Neuronal stem cell (in vitro differentiated cells): ENCODE measurements around the gene INO80D.
"Not testable (repeated sequence)": the region's sequence is repeated elsewhere in the genome, so short reads cannot be mapped to it uniquely, and the experiment has no call there.

Source experiments
- DNase-seq: peaks from one replicate; pipeline ENCODE4 v3.0.0-alpha.2; 2013; ENCODE audit warnings: low spot score
- H2AFZ ChIP-seq: one replicate; pipeline ENCODE4 v1.6.1; 2013; ENCODE audit warnings: mild to moderate bottlenecking, low read length, inconsistent platforms
- H2AK5ac ChIP-seq: 2 replicates; pipeline ENCODE4 v1.6.1; 2013; ENCODE audit warnings: low read depth, mild to moderate bottlenecking, inconsistent platforms, low read length, moderate library complexity, mixed read lengths
- H2BK120ac ChIP-seq: 2 replicates; pipeline ENCODE4 v1.6.1; 2013; ENCODE audit warnings: low read depth, mild to moderate bottlenecking, inconsistent platforms, low read length, moderate library complexity, mixed read lengths
- H2BK12ac ChIP-seq: one replicate; pipeline ENCODE4 v1.6.1; 2013; ENCODE audit warnings: low read length, inconsistent platforms
- H2BK15ac ChIP-seq: 2 replicates; pipeline ENCODE4 v1.6.1; 2013; ENCODE audit warnings: mild to moderate bottlenecking, low read length, inconsistent platforms, mixed read lengths
- H2BK5ac ChIP-seq: one replicate; pipeline ENCODE4 v1.6.1; 2013; ENCODE audit warnings: inconsistent platforms, mild to moderate bottlenecking, low read length, moderate library complexity
- H3K14ac ChIP-seq: one replicate; pipeline ENCODE4 v1.6.1; 2013; ENCODE audit warnings: low read length, inconsistent platforms
- H3K18ac ChIP-seq: 2 replicates; pipeline ENCODE4 v1.6.1; 2013; ENCODE audit warnings: low read length, inconsistent platforms
- H3K23ac ChIP-seq: 2 replicates; pipeline ENCODE4 v1.6.1; 2013; ENCODE audit warnings: low read depth, mild to moderate bottlenecking, mixed read lengths, low read length, inconsistent platforms; ENCODE audit not compliant: poor library complexity
- H3K27ac ChIP-seq: replicated peaks from 3 replicates; pipeline ENCODE4 v1.5.1; 2013; ENCODE audit warnings: low read length, inconsistent platforms
- H3K27me3 ChIP-seq, 3 experiments: 2 replicates each; pipeline ENCODE4 v1.6.1; 2013; ENCODE audit warnings: low read length in 3 of 3, mild to moderate bottlenecking in 2 of 3, inconsistent platforms in 1 of 3, low read depth in 1 of 3, mixed read lengths in 1 of 3, moderate library complexity in 1 of 3; ENCODE audit not compliant: control insufficient read depth in 3 of 3, insufficient read depth in 3 of 3
- H3K36me3 ChIP-seq, 2 donors: replicated peaks in 1 of 2; 2 replicates each; pipeline ENCODE4 v1.6.1; 2013; ENCODE audit warnings: low read length in 2 of 2; ENCODE audit not compliant: control insufficient read depth in 2 of 2, insufficient read depth in 2 of 2
- H3K4ac ChIP-seq: 2 replicates; pipeline ENCODE4 v1.6.1; 2013; ENCODE audit warnings: inconsistent platforms, mild to moderate bottlenecking, low read length, moderate library complexity
- H3K4me1 ChIP-seq, 2 donors: 1 replicate in 1 of 2; 2 replicates in 1 of 2; pipeline ENCODE4 v1.6.1; 2013; ENCODE audit warnings: low read length in 2 of 2, low read depth in 1 of 2; ENCODE audit not compliant: control insufficient read depth in 2 of 2, insufficient read depth in 1 of 2
- H3K4me2 ChIP-seq: one replicate; pipeline ENCODE4 v1.6.1; 2013; ENCODE audit warnings: mild to moderate bottlenecking, low read length, inconsistent platforms; ENCODE audit not compliant: insufficient read depth, poor library complexity, severe bottlenecking
- H3K4me3 ChIP-seq, 2 donors: 2 replicates each; pipeline ENCODE4 v1.5.1; 2013; ENCODE audit warnings: low read length in 2 of 2, mild to moderate bottlenecking in 2 of 2, inconsistent platforms in 1 of 2, moderate library complexity in 1 of 2
- H3K79me1 ChIP-seq: one replicate; pipeline ENCODE4 v1.6.1; 2013; ENCODE audit warnings: low read depth, mild to moderate bottlenecking, inconsistent platforms, low read length, moderate library complexity
- H3K9ac ChIP-seq: one replicate; pipeline ENCODE4 v1.6.1; 2013; ENCODE audit warnings: mild to moderate bottlenecking, low read depth, low read length, inconsistent platforms; ENCODE audit not compliant: poor library complexity
- H3K9me3 ChIP-seq, 2 donors: replicated peaks in 1 of 2; 2 replicates each; pipeline versions ENCODE3 to v1.6.1; 2013; ENCODE audit warnings: low read length in 2 of 2, mild to moderate bottlenecking in 2 of 2, inconsistent platforms in 1 of 2, low read depth in 1 of 2, mixed read lengths in 1 of 2, moderate library complexity in 1 of 2; ENCODE audit not compliant: control insufficient read depth in 2 of 2, insufficient read depth in 1 of 2
- H4K8ac ChIP-seq: one replicate; pipeline ENCODE4 v1.6.1; 2013; ENCODE audit warnings: low read depth, mild to moderate bottlenecking, inconsistent platforms, low read length, moderate library complexity
- H4K91ac ChIP-seq: one replicate; pipeline ENCODE4 v1.6.1; 2013; ENCODE audit warnings: low read length, low read depth, mild to moderate bottlenecking, inconsistent platforms; ENCODE audit not compliant: poor library complexity
- WGBS, 2 donors: extraction: QIAGEN DNeasy Blood & Tissue Kit; methylation state at CpG; one replicate each; pipeline ENCODE4 v1.1.7; 2013; ENCODE audit warnings: missing lambda C conversion rate in 2 of 2, mixed read lengths in 1 of 2; ENCODE audit not compliant: insufficient read length in 2 of 2, insufficient replicate concordance in 1 of 2; ENCODE audit errors: extremely low coverage in 2 of 2; 5-methylcytosine and 5-hydroxymethylcytosine counted together

INO80D gene

GRCh38 chr2:205988274-205988673 is 97.7 kb downstream of the INO80D start:
- Histone ChIP-seq H3K18ac (no peak overlapping the region), H4K91ac (no peak overlapping the region), H3K4me1 (peaks cover 0 to 5% of the 10 kb centered on the region in 2 donors), H2AK5ac (no peak overlapping the region), H2BK15ac (no peak overlapping the region), H3K4ac (no peak overlapping the region), H4K8ac (no peak overlapping the region), H3K27me3 (no peaks in the 10 kb centered on the region), H2BK120ac (no peak overlapping the region), H3K9ac (no peak overlapping the region), H3K27ac (no peak overlapping the region), H3K4me3 (no peak overlapping the region), H3K23ac (no peak overlapping the region), H3K14ac (no peak overlapping the region), H2AFZ (no peak overlapping the region), H3K4me2 (no peak overlapping the region), H3K79me1 (no peaks in the 10 kb centered on the region), H2BK5ac (no peak overlapping the region), H2BK12ac (no peak overlapping the region), H3K36me3 (peaks cover 0 to 3% of the 10 kb centered on the region in 2 donors), H3K9me3 (no peaks in the 10 kb centered on the region)
- DNase-seq = no peak
- whole genome bisulfite sequencing, 2 donors = no CpG with 5 or more reads among the region's 6 CpGs

- not testable (repeated sequence) for H3K9me3 ChIP-seq, H3K23ac ChIP-seq, H2BK12ac ChIP-seq, H3K27ac ChIP-seq, H2BK120ac ChIP-seq, H3K14ac ChIP-seq, DNase-seq, H3K27me3 ChIP-seq, H4K8ac ChIP-seq, H3K18ac ChIP-seq, H3K36me3 ChIP-seq, H3K9ac ChIP-seq, H2AK5ac ChIP-seq, H2BK5ac ChIP-seq, H3K4ac ChIP-seq, H4K91ac ChIP-seq, H2AFZ ChIP-seq, H2BK15ac ChIP-seq, H3K4me1 ChIP-seq, H3K4me3 ChIP-seq, H3K79me1 ChIP-seq, H3K4me2 ChIP-seq
- WGBS, 2 donors = no CpG with 5 or more reads among the region's 9 CpGs
Measured at GRCh38 chr2:205986334-205986733, 99.6 kb downstream of the INO80D start.

GRCh38 chr2:205984381-205984780 is 101.6 kb downstream of the INO80D start:
- Histone ChIP-seq H2BK15ac (no peak overlapping the region), H4K91ac (no peak overlapping the region), H3K18ac (no peak overlapping the region), H3K79me1 (no peaks in the 10 kb centered on the region), H3K27ac (no peak overlapping the region), H3K4me2 (no peak overlapping the region), H3K9ac (no peak overlapping the region), H3K23ac (no peak overlapping the region), H2AK5ac (no peak overlapping the region), H2BK12ac (no peak overlapping the region), H3K4me3 (no peak overlapping the region), H3K27me3 (no peaks in the 10 kb centered on the region), H2BK120ac (no peak overlapping the region), H3K4ac (no peak overlapping the region), H2BK5ac (no peak overlapping the region), H3K9me3 (no peaks in the 10 kb centered on the region), H2AFZ (no peak overlapping the region), H3K14ac (no peak overlapping the region), H3K36me3 (no peaks in the 10 kb centered on the region), H4K8ac (no peak overlapping the region), H3K4me1 (peaks cover 0 to 1% of the 10 kb centered on the region in 2 donors)
- WGBS, 2 donors = no CpG with 5 or more reads among the region's 6 CpGs
- no peak for DNase-seq

GRCh38 chr2:205982776-205983327 is 103.1 kb downstream of the INO80D start:
- H3K36me3 ChIP-seq = no peaks in the 10 kb centered on the region
- H2AK5ac ChIP-seq = no peak overlapping the region
- no peak overlapping the region for H3K18ac ChIP-seq
- H2AFZ ChIP-seq = no peak overlapping the region
- H4K8ac ChIP-seq = no peak overlapping the region
- no CpG with 5 or more reads among the region's 5 CpGs for WGBS, 2 donors
- H2BK120ac ChIP-seq = no peak overlapping the region
- no peaks in the 10 kb centered on the region for H3K4me1 ChIP-seq
- H3K4ac ChIP-seq = no peak overlapping the region
- no peak for DNase-seq
- no peak overlapping the region for H3K23ac ChIP-seq
- no peak overlapping the region for H3K4me2 ChIP-seq
- no peak overlapping the region for H3K4me3 ChIP-seq
- H3K27me3 ChIP-seq = no peaks in the 10 kb centered on the region
- no peak overlapping the region for H4K91ac ChIP-seq
- H3K79me1 ChIP-seq = no peaks in the 10 kb centered on the region
- no peaks in the 10 kb centered on the region for H3K9me3 ChIP-seq
- no peak overlapping the region for H3K27ac ChIP-seq
- no peak overlapping the region for H2BK15ac ChIP-seq
- H2BK5ac ChIP-seq = no peak overlapping the region
- H3K14ac ChIP-seq = no peak overlapping the region
- H2BK12ac ChIP-seq = no peak overlapping the region
- no peak overlapping the region for H3K9ac ChIP-seq
